22Rv1 (cell line): ENCODE measurements around the gene TK2.

Experiments
- CTCF ChIP-seq: fragments of 450-650 bp; IDR thresholded peaks from 2 replicates; pipeline ENCODE4 v1.5.1; 2017; ENCODE audit warnings: mild to moderate bottlenecking
- ZFX ChIP-seq: fragments of 450-650 bp; IDR thresholded peaks from 2 replicates; pipeline ENCODE4 v1.6.1; 2017; ENCODE audit warnings: antibody characterized with exemption, borderline replicate concordance

DNA sequence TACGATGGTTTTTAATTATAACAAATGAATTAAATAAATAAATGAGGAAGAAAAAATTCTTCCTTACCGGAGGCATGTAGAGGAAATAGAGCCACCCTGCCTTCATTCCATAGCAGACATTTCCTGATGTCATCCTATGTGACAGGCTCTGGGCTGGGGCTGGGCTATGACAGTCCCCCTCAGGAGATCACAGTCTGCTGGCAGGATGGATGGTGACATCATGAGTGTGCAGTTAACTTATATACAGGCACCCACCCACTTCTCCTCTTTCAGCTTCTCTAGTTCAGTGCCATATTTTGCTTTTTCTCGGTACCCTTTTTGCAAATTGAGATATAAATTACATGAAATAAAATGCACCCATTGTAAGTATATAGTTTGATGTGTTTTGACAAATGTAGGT, 48.2 kb upstream of the TK2 start:
- no peak for TF ChIP-seq CTCF
- no peak for TF ChIP-seq ZFX
